CD14-positive monocyte (primary cell): Measurements from ENCODE around the gene TEX13B. TPM values are rescaled to one million over a fixed set of nuclear protein-coding genes. Genes with fewer than 3 reads are reported as not detected.

Experiments
- DNase-seq, 3 donors: peaks; one replicate each; pipeline ENCODE4 v3.0.0-alpha.2; 2011 to 2022
- H2AFZ ChIP-seq: 2 replicates; pipeline ENCODE4 v1.6.0; 2012; ENCODE audit warnings: mild to moderate bottlenecking, low read depth, low read length, inconsistent platforms; ENCODE audit not compliant: insufficient read depth, poor library complexity, severe bottlenecking
- H3K27ac ChIP-seq, 2 donors: 1 replicate in 1 of 2; 2 replicates in 1 of 2; pipeline ENCODE4 v1.5.1; 2012 to 2013; ENCODE audit warnings: low read length in 2 of 2, control low read depth in 1 of 2, inconsistent platforms in 1 of 2, low read depth in 1 of 2, mild to moderate bottlenecking in 1 of 2
- H3K27me3 ChIP-seq, 2 donors: one replicate each; pipeline versions ENCODE4 v1.6.0 to v1.6.1; 2011 to 2013; ENCODE audit warnings: low read length in 2 of 2; ENCODE audit not compliant: control insufficient read depth in 2 of 2, insufficient read depth in 2 of 2
- H3K36me3 ChIP-seq, 2 donors: replicated peaks in 1 of 2; 1 replicate in 1 of 2; 2 replicates in 1 of 2; pipeline versions ENCODE4 v1.5.1 to v1.6.1; 2012 to 2013; ENCODE audit warnings: low read length in 2 of 2, control low read depth in 1 of 2, inconsistent platforms in 1 of 2, mild to moderate bottlenecking in 1 of 2; ENCODE audit not compliant: insufficient read depth in 2 of 2, control insufficient read depth in 1 of 2
- H3K4me1 ChIP-seq, 2 donors: 1 replicate in 1 of 2; 2 replicates in 1 of 2; pipeline versions ENCODE4 v1.5.1 to v1.6.1; 2012 to 2013; ENCODE audit warnings: low read length in 2 of 2, control low read depth in 1 of 2, inconsistent platforms in 1 of 2, mild to moderate bottlenecking in 1 of 2, moderate library complexity in 1 of 2; ENCODE audit not compliant: insufficient read depth in 2 of 2, control insufficient read depth in 1 of 2
- H3K4me2 ChIP-seq: replicated peaks from 2 replicates; pipeline ENCODE3; 2012; ENCODE audit warnings: low read length, moderate library complexity, mild to moderate bottlenecking; ENCODE audit not compliant: poor library complexity, severe bottlenecking; ENCODE audit errors: extremely low read depth
- H3K4me3 ChIP-seq, 3 experiments: fragments of 200-600 bp in 1 of 3; sonication (generic) in 1 of 3; replicated peaks in 1 of 3; 1 replicate in 2 of 3; 2 replicates in 1 of 3; pipeline ENCODE4 v1.5.1; 2011 to 2013; ENCODE audit warnings: low read length in 3 of 3, mild to moderate bottlenecking in 3 of 3, control low read depth in 2 of 3, low read depth in 2 of 3, inconsistent platforms in 1 of 3, moderate library complexity in 1 of 3
- H3K79me2 ChIP-seq: 2 replicates; pipeline ENCODE4 v1.6.0; 2012; ENCODE audit warnings: mild to moderate bottlenecking, control low read depth, inconsistent platforms, low read length, moderate library complexity; ENCODE audit not compliant: insufficient read depth
- H3K9ac ChIP-seq: 2 replicates; pipeline ENCODE4 v1.6.0; 2017; ENCODE audit warnings: low read length, mild to moderate bottlenecking; ENCODE audit not compliant: insufficient read depth, poor library complexity, severe bottlenecking
- H3K9me3 ChIP-seq, 2 donors: replicated peaks in 1 of 2; 1 replicate in 1 of 2; 2 replicates in 1 of 2; pipeline versions ENCODE4 v1.5.1 to v1.6.1; 2012 to 2013; ENCODE audit warnings: low read length in 2 of 2, control low read depth in 1 of 2; ENCODE audit not compliant: control insufficient read depth in 1 of 2, insufficient read depth in 1 of 2
- H4K20me1 ChIP-seq: 2 replicates; pipeline ENCODE4 v1.6.0; 2012; ENCODE audit warnings: mild to moderate bottlenecking, low read length, control low read depth, moderate library complexity; ENCODE audit not compliant: insufficient read depth
- H3K27ac Mint-ChIP-seq, 7 donors: one replicate each; pipeline ENCODE4 v1.8.0; 2020; ENCODE audit warnings: mild to moderate bottlenecking in 7 of 7, mixed read lengths in 7 of 7, moderate library complexity in 6 of 7, inconsistent platforms in 2 of 7
- H3K27me3 Mint-ChIP-seq, 3 donors: one replicate each; pipeline ENCODE4 v1.8.0; 2021 to 2022; ENCODE audit warnings: low read depth in 3 of 3, mild to moderate bottlenecking in 3 of 3, mixed read lengths in 3 of 3, moderate library complexity in 3 of 3, inconsistent platforms in 1 of 3
- H3K36me3 Mint-ChIP-seq, 2 donors: one replicate each; pipeline ENCODE4 v1.8.0; 2020; ENCODE audit warnings: mixed read lengths in 2 of 2, inconsistent platforms in 1 of 2, mild to moderate bottlenecking in 1 of 2
- H3K4me1 Mint-ChIP-seq: one replicate; pipeline ENCODE4 v1.8.0; 2020; ENCODE audit warnings: mild to moderate bottlenecking, mixed read lengths
- H3K4me3 Mint-ChIP-seq, 2 donors: one replicate each; pipeline ENCODE4 v1.8.0; 2020; ENCODE audit warnings: mild to moderate bottlenecking in 2 of 2, mixed read lengths in 2 of 2, moderate library complexity in 1 of 2
- H3K9me3 Mint-ChIP-seq, 7 donors: one replicate each; pipeline ENCODE4 v1.8.0; 2020 to 2022; ENCODE audit warnings: mixed read lengths in 7 of 7, mild to moderate bottlenecking in 6 of 7, moderate library complexity in 6 of 7, inconsistent platforms in 2 of 7
- CTCF ChIP-seq: fragments of 200-600 bp; IDR thresholded peaks from one replicate; pipeline ENCODE4 v1.8.0; 2022; ENCODE audit warnings: antibody characterized with exemption, mild to moderate bottlenecking
- WGBS: methylation state at CpG from one replicate; pipeline ENCODE4 v1.1.5; 2013; ENCODE audit warnings: missing lambda C conversion rate; ENCODE audit not compliant: insufficient coverage; 5-methylcytosine and 5-hydroxymethylcytosine counted together
- intact Hi-C, 2 donors: fragments of 100-400 bp; cut with micrococcal nuclease; formaldehyde crosslinking; loops; one replicate each; pipeline versions ENCODE4 v1.15.0 to v1.15.1; 2023
- polyA plus RNA-seq, 3 donors: library from polyadenylated mRNA; depleted of rRNA in 1 of 3; unstranded in 2 of 3; stranded (reverse) in 1 of 3; fragments of 300-500 nt in 2 of 3; fragments of >200 nt in 1 of 3; fragmentation: Illumina TruSeq in 2 of 3; gene quantifications; 1 replicate in 2 of 3; 2 replicates in 1 of 3; pipeline ENCODE4 v1.2.3, GENCODE V29; 2012 to 2021

The TEX13B gene
- polyA plus RNA-seq, 3 donors, result not detected

- H3K27ac Mint-ChIP-seq, result no peak overlapping the region
- H3K9me3 Mint-ChIP-seq, result no peaks in the 10 kb centered on the region
- no peak overlapping the region for H3K9ac ChIP-seq
- H3K9me3 ChIP-seq, result no peaks in the 10 kb centered on the region
- no CpG with 5 or more reads among the region's 1 CpG for WGBS
- H3K79me2 ChIP-seq, result no peaks in the 10 kb centered on the region
- peaks cover 0 to 4% (median 2%) of the 10 kb centered on the region in 3 donors for H3K27me3 Mint-ChIP-seq
- no peak for TF ChIP-seq CTCF
- no peak overlapping the region for H2AFZ ChIP-seq
- intact Hi-C loops, result no loop called here
- no peak overlapping the region for H3K4me2 ChIP-seq
- H3K4me3 ChIP-seq, result no peak overlapping the region
- no peak overlapping the region for H3K27ac ChIP-seq
- H3K36me3 Mint-ChIP-seq, result no peaks in the 10 kb centered on the region
- H3K4me3 Mint-ChIP-seq, result no peak overlapping the region
- H3K4me1 ChIP-seq, result no peaks in the 10 kb centered on the region
- DNase-seq, result no peak
- no peaks in the 10 kb centered on the region for H3K36me3 ChIP-seq
- H3K27me3 ChIP-seq, result peaks cover 0 to 3% of the 10 kb centered on the region in 2 donors
- no peaks in the 10 kb centered on the region for H4K20me1 ChIP-seq
- H3K4me1 Mint-ChIP-seq, result peaks cover 9% of the 10 kb centered on the region
These were observed 43.2 kb upstream of the TEX13B start for GRCh38 chrX:108025376-108025775.

GRCh38 chrX:108022491-108023089 is 40.4 kb upstream of the TEX13B start:
- no peak overlapping the region for H3K4me3 Mint-ChIP-seq

More at GRCh38 chrX:108022491-108023089, 40.4 kb upstream of the TEX13B start:
- no peaks in the 10 kb centered on the region for H3K9me3 ChIP-seq
- DNase-seq, result no peak
- Mint-ChIP-seq H3K36me3 (no peaks in the 10 kb centered on the region), H3K27ac (no peak overlapping the region), H3K4me1 (peaks cover 8% of the 10 kb centered on the region), H3K27me3 (peaks cover 0 to 4% (median 3%) of the 10 kb centered on the region in 3 donors), H3K9me3 (no peaks in the 10 kb centered on the region)
- no peak overlapping the region for H3K9ac ChIP-seq
- no CpG with 5 or more reads among the region's 1 CpG for WGBS
- intact Hi-C loops, result no loop called here
- H3K36me3 ChIP-seq, result no peaks in the 10 kb centered on the region
- H3K4me1 ChIP-seq, result no peaks in the 10 kb centered on the region
- no peaks in the 10 kb centered on the region for H3K79me2 ChIP-seq
- no peak overlapping the region for H3K4me3 ChIP-seq
- H3K27ac ChIP-seq, result no peak overlapping the region
- peaks cover 0 to 3% of the 10 kb centered on the region in 2 donors for H3K27me3 ChIP-seq
- H2AFZ ChIP-seq, result no peak overlapping the region
- TF ChIP-seq CTCF, result no peak
- no peak overlapping the region for H3K4me2 ChIP-seq
- no peaks in the 10 kb centered on the region for H4K20me1 ChIP-seq
